ENCODE data around the gene DIO3.

DIO3 gene

GRCh38 chr14:101561145-101561896, at the start of gene DIO3:
Gene DIO3 (plus strand): TSS chr14:101561495.
- DNase-seq: no peak

GRCh38 chr14:101511620-101512375, 49.5 kb upstream of the DIO3 start:
- no peak for DNase-seq

GRCh38 chr14:101512376-101512695, 49.0 kb upstream of the DIO3 start:
- DNase-seq: no peak

GRCh38 chr14:101514136-101514535, 47.2 kb upstream of the DIO3 start:
- no peak for DNase-seq

- DNase-seq: no peak
Observed at GRCh38 chr14:101516401-101516800, 44.9 kb upstream of the DIO3 start.

- DNase-seq: no peak
Observed at GRCh38 chr14:101518611-101519473, 42.5 kb upstream of the DIO3 start.

GRCh38 chr14:101520621-101521472, 40.4 kb upstream of the DIO3 start:
- no peak for DNase-seq

GRCh38 chr14:101521473-101521915, 39.8 kb upstream of the DIO3 start:
- no peak for DNase-seq

GRCh38 chr14:101521978-101522377, 39.3 kb upstream of the DIO3 start:
- DNase-seq: no peak

GRCh38 chr14:101525640-101526527, 35.4 kb upstream of the DIO3 start:
- DNase-seq: no peak

GRCh38 chr14:101527987-101528386, 33.3 kb upstream of the DIO3 start:
- no peak for DNase-seq

GRCh38 chr14:101529079-101529478, 32.2 kb upstream of the DIO3 start:
- no peak for DNase-seq

GRCh38 chr14:101534198-101534597, 27.1 kb upstream of the DIO3 start:
- no peak for DNase-seq

GRCh38 chr14:101535232-101535631, 26.1 kb upstream of the DIO3 start:
- no peak for DNase-seq

GRCh38 chr14:101535701-101536207, 25.5 kb upstream of the DIO3 start:
- DNase-seq: no peak

- DNase-seq: no peak
Observed at GRCh38 chr14:101537286-101537685, 24.0 kb upstream of the DIO3 start.

- DNase-seq: no peak
Observed at GRCh38 chr14:101538878-101539277, 22.4 kb upstream of the DIO3 start.

- DNase-seq: no peak
Observed at GRCh38 chr14:101539880-101540279, 21.4 kb upstream of the DIO3 start.

- no peak for DNase-seq
Observed at GRCh38 chr14:101540481-101541462, 20.5 kb upstream of the DIO3 start.

GRCh38 chr14:101542391-101542790, 18.9 kb upstream of the DIO3 start:
- no peak for DNase-seq

All from activated CD8-positive, alpha-beta memory T cell treated with anti-CD3 and anti-CD28 coated beads, Interleukin-2, amount 50 U/mL, for 4 hours (primary cell).